ENCODE data around the gene EGFL7. TPM values are rescaled to one million over a fixed set of nuclear protein-coding genes. Genes with fewer than 3 reads are reported as not detected.
A peak's percentile ranks its signal among the peaks of the same experiment; 100 is the strongest.

Gene EGFL7
- total RNA-seq, 1 donor from 2014 or later: 38.2 TPM

DNA sequence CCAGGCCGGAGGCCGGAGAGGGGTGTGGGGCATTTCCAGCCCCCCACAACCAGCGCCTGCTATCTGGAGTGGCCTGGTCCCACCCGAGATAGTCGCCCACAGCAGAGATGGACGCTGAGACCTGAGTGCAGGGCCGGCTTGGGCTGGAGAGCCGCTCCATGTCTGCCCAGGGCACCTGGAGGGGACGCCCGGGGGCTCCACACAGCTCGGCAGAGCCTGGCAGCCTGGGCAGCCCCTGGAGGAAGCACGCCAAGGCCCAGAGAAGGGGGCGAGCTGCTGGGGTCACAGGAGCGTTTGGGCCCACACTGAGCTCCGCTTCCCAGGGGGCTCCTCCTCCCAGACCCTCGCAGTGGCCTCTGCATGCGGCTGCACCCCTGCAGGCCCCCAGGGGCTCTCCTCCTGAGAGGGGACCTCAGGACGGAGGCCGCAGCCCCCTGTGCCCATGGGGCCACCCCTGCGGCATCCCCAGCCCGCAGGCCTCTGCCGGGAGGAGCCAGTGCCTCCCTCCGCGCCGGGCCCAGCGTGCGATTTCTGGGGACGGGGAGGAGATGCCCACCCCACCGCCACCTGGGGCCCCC lies 42.2 kb upstream of the EGFL7 start:
- H3K9me3 Mint-ChIP-seq: no peaks in the 10 kb centered on the region
- DNase-seq (ENCODE audit: low spot score in 2 of 2, unreplicated experiment in 2 of 2): peak in 1 of 2 experiments; percentile 28
- no peak overlapping the region for H3K4me3 Mint-ChIP-seq
- no peaks in the 10 kb centered on the region for H3K36me3 Mint-ChIP-seq
- H3K27ac Mint-ChIP-seq: no peak overlapping the region
- H3K4me1 Mint-ChIP-seq: peaks cover 38% of the 10 kb centered on the region
- no peaks in the 10 kb centered on the region for H3K27me3 Mint-ChIP-seq (ENCODE audit: low read depth)
- TF ChIP-seq, protein P1, sequence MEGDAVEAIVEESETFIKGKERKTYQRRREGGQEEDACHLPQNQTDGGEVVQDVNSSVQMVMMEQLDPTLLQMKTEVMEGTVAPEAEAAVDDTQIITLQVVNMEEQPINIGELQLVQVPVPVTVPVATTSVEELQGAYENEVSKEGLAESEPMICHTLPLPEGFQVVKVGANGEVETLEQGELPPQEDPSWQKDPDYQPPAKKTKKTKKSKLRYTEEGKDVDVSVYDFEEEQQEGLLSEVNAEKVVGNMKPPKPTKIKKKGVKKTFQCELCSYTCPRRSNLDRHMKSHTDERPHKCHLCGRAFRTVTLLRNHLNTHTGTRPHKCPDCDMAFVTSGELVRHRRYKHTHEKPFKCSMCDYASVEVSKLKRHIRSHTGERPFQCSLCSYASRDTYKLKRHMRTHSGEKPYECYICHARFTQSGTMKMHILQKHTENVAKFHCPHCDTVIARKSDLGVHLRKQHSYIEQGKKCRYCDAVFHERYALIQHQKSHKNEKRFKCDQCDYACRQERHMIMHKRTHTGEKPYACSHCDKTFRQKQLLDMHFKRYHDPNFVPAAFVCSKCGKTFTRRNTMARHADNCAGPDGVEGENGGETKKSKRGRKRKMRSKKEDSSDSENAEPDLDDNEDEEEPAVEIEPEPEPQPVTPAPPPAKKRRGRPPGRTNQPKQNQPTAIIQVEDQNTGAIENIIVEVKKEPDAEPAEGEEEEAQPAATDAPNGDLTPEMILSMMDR (IDR thresholded peaks at IDR 0.05; ENCODE audit: unreplicated experiment): no peak

DNA sequence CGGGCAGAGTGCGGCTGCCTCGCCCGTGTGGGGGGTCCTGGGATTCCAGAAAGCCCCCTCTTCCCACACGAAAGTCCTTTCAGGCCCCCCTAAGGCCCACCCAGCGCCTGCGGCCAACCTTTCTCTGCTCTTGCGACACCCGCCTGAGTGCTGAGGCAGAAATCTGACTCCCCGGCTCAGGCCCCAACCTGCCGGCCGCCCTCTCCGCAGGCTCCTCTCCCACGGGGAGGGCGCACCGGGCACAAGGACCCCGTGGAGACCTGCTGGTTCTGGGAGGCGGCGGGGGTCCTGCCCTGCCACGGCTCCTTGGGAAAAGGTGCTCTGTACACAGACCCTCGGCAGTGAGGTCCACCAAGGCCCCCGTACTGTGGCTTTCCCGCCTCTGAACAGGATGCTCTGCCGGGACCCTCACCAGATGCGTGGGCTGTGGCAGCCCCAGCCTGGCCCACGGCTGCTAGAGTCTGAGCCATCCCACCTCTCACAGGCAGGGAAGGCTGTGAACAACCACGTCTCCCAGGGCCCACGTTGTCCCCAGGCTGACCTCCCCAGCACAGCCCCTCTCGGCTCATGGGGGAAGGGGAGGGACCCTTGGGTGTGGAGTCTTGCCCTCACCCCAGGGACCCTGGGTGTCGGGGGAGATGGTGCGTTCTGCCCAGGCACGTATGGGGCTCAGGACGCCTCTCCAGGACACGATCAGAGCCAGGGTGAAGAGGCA lies 41.5 kb upstream of the EGFL7 start:
- no peaks in the 10 kb centered on the region for H3K27me3 Mint-ChIP-seq (ENCODE audit: low read depth)
- peak overlapping the region; percentile 21 for H3K27ac Mint-ChIP-seq
- TF ChIP-seq, protein P1 (IDR thresholded peaks at IDR 0.05; ENCODE audit: unreplicated experiment): no peak
- H3K4me1 Mint-ChIP-seq: peaks cover 41% of the 10 kb centered on the region
- no peak for DNase-seq (ENCODE audit: low spot score in 2 of 2, unreplicated experiment in 2 of 2)
- H3K36me3 Mint-ChIP-seq: no peaks in the 10 kb centered on the region
- no peaks in the 10 kb centered on the region for H3K9me3 Mint-ChIP-seq
- H3K4me3 Mint-ChIP-seq: no peak overlapping the region

DNA sequence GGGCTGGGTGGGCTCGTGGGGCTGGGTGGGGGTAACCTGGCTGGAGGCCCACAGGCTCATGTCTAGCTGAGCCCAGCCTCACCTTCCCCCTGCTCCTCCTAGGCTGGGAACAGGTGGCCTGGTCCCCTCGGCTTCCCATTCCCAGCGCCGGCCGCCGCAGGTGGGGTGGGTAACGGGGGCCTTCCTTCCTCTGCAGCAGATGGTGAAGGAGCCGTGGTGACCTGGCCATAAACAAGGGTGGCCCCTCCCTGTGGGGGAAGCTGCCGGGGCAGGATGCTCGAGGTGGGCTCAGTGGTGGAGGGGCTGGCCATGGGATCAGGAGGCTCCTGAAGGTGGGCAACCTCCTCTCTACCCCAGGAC lies 41.0 kb upstream of the EGFL7 start:
- no peak overlapping the region for H3K27ac Mint-ChIP-seq
- no peaks in the 10 kb centered on the region for H3K36me3 Mint-ChIP-seq
- no peaks in the 10 kb centered on the region for H3K27me3 Mint-ChIP-seq (ENCODE audit: low read depth)
- H3K4me1 Mint-ChIP-seq: peaks cover 40% of the 10 kb centered on the region
- DNase-seq (ENCODE audit: low spot score in 2 of 2, unreplicated experiment in 2 of 2): peak in 1 of 2 experiments; percentile 14
- no peaks in the 10 kb centered on the region for H3K9me3 Mint-ChIP-seq
- TF ChIP-seq, protein P1 (IDR thresholded peaks at IDR 0.05; ENCODE audit: unreplicated experiment): no peak
- H3K4me3 Mint-ChIP-seq: no peak overlapping the region

DNA sequence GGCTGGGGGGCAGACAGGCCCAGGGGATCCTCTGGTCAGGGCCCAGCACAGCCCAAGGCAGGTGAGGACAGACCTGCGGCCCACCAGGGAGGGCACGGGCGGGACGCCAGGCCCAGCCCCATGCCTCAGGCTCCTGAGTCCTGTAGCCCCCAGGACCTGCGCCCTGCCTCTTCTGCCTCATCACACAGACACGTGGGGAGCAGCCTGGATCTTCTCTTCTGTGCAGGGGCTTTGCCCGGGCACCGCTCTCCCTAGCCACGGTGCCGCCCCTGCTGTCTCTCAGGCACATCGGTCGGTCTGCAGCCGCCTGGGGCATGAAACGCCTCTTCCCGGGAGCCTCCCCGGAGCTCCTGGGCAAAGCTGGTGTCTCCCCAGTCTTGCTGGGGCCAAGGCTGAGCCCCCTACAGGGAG lies 40.2 kb upstream of the EGFL7 start:
- Mint-ChIP-seq H3K27ac (no peak overlapping the region), H3K4me1 (peaks cover 44% of the 10 kb centered on the region)
- TF ChIP-seq, protein P1 (IDR thresholded peaks at IDR 0.05; ENCODE audit: unreplicated experiment): no peak

DNA sequence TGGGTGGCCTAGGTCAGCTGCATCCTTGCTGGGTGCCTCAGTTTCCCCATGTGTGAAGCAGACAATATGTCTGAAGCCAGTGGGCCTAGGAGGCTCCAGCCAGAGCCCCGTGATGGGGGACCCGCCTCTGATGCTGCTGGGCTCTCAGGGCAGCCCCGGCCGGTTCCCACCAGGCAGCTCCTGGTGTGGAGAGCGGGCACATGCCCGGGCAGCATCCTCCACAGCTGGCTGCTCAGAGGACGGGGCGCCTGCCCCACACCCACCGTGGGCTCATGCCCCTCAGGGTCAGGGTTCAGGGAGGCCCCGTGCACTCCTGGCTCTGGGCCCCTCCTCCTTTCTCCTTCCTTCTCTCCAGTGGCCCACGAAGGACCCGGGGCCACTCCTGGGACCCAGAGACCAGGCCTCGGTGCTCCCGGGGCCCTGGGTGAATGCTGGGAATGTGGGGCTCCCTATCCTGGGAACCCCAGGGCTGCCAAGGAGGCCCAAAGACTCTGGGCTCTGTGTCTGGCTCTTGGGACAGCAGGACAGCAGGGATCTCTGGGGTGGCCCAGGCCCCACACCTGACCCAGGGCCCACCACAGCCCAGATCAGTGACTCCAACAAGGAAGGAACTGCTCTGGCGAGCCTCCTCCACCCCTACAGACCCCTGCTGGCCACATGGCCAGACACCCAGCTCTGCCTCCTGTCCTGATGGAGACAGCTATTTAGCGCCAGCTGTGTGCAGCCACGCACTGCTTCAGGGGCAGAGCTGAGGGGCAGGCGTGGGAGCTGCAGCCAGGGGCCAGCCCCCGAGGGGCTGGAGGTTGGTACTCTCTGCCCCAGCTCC lies 39.5 kb upstream of the EGFL7 start:
- Mint-ChIP-seq H3K27ac (peak overlapping the region; percentile 79), H3K36me3 (no peaks in the 10 kb centered on the region)
- TF ChIP-seq, protein P1 (IDR thresholded peaks at IDR 0.05; ENCODE audit: unreplicated experiment): no peak

More for the DNA sequence above, 40.2 kb upstream of the EGFL7 start:
- Mint-ChIP-seq H3K27me3 (ENCODE audit: low read depth) (no peaks in the 10 kb centered on the region), H3K36me3 (no peaks in the 10 kb centered on the region), H3K9me3 (no peaks in the 10 kb centered on the region), H3K4me3 (no peak overlapping the region)
- peak in 1 of 2 experiments; percentile 18 for DNase-seq (ENCODE audit: low spot score in 2 of 2, unreplicated experiment in 2 of 2)

More for the DNA sequence above, 39.5 kb upstream of the EGFL7 start:
- Mint-ChIP-seq H3K9me3 (no peaks in the 10 kb centered on the region), H3K4me1 (peaks cover 41% of the 10 kb centered on the region), H3K27me3 (ENCODE audit: low read depth) (no peaks in the 10 kb centered on the region), H3K4me3 (no peak overlapping the region)
- DNase-seq (ENCODE audit: low spot score in 2 of 2, unreplicated experiment in 2 of 2): peak in 1 of 2 experiments; percentile 11

Data from mesothelial cell of epicardium (in vitro differentiated cells).